WTC11 (cell line): ENCODE data around the gene TRPV6. TPM values are rescaled to one million over a fixed set of nuclear protein-coding genes. Genes with fewer than 3 reads are reported as not detected.
A peak's percentile ranks its signal among the peaks of the same experiment; 100 is the strongest.

Experiments used
- ATAC-seq: fragments of 200-7000 bp; cut with Tn5 transposase; 2 replicates; pipeline ENCODE4 v1.10.0; 2021; ENCODE audit warnings: mild to moderate bottlenecking, moderate library complexity
- CTCF ChIA-PET: fragments of 300-600 bp; sonication (Branson Sonifier 250); formaldehyde crosslinking; loops from one replicate; lab custom pipeline; 2021; ENCODE audit warnings: antibody characterized with exemption; lab: Charles Lee
- POLR2A ChIA-PET: fragments of 350-600 bp; sonication (Branson Sonifier 250); formaldehyde crosslinking; loops from one replicate; lab custom pipeline; 2021; ENCODE audit warnings: antibody characterized with exemption; lab: Charles Lee
- DNase-seq: peaks from one replicate; pipeline ENCODE4 v3.0.0; 2021; ENCODE audit warnings: low spot score
- H3K27ac Mint-ChIP-seq: 2 replicates; pipeline ENCODE4 v1.8.0; 2021; ENCODE audit warnings: mixed read lengths
- H3K27me3 Mint-ChIP-seq: 2 replicates; pipeline ENCODE4 v1.8.0; 2021; ENCODE audit warnings: low read depth, mild to moderate bottlenecking, moderate library complexity, mixed read lengths
- H3K36me3 Mint-ChIP-seq: 2 replicates; pipeline ENCODE4 v1.8.0; 2021; ENCODE audit warnings: mixed read lengths
- H3K4me1 Mint-ChIP-seq: 2 replicates; pipeline ENCODE4 v1.8.0; 2022; ENCODE audit warnings: mixed read lengths
- H3K4me3 Mint-ChIP-seq: 2 replicates; pipeline ENCODE4 v1.8.0; 2021; ENCODE audit warnings: mild to moderate bottlenecking, moderate library complexity, mixed read lengths
- H3K9me3 Mint-ChIP-seq: 2 replicates; pipeline ENCODE4 v1.8.0; 2021; ENCODE audit warnings: mixed read lengths
- ATF3 ChIP-seq: sonication (generic); formaldehyde crosslinking; conservative IDR thresholded peaks from 2 replicates; pipeline ENCODE4 v1.8.1; 2022; ENCODE audit warnings: mild to moderate bottlenecking, missing genetic modification reagents
- CBFB ChIP-seq: sonication (generic); formaldehyde crosslinking; IDR thresholded peaks from 2 replicates; pipeline ENCODE4 v1.8.1; 2022; ENCODE audit warnings: mild to moderate bottlenecking, low read depth, missing genetic modification reagents
- CREB1 ChIP-seq: sonication (generic); formaldehyde crosslinking; IDR thresholded peaks from 2 replicates; pipeline ENCODE4 v1.8.0; 2023; ENCODE audit warnings: mild to moderate bottlenecking, missing genetic modification reagents
- CTCF ChIP-seq: fragments of 200-600 bp; IDR thresholded peaks from 2 replicates; pipeline ENCODE4 v1.8.0; 2022; ENCODE audit warnings: antibody characterized with exemption
- ETV6 ChIP-seq: sonication (generic); formaldehyde crosslinking; IDR thresholded peaks from 2 replicates; pipeline ENCODE4 v1.8.1; 2022; ENCODE audit warnings: mild to moderate bottlenecking, missing genetic modification reagents
- FOXJ3 ChIP-seq: sonication (generic); formaldehyde crosslinking; IDR thresholded peaks from 2 replicates; pipeline ENCODE4 v1.9.0; 2021; ENCODE audit warnings: missing genetic modification reagents, mild to moderate bottlenecking, borderline replicate concordance
- GTF2I ChIP-seq: fragments of 250-450 bp; sonication (Bioruptor Pico); conservative IDR thresholded peaks from 2 replicates; pipeline ENCODE4 v1.4.0; 2021; ENCODE audit warnings: mild to moderate bottlenecking
- KAT7 ChIP-seq: sonication (generic); formaldehyde crosslinking; IDR thresholded peaks from 2 replicates; pipeline ENCODE4 v1.8.1; 2023; ENCODE audit warnings: missing genetic modification reagents, mild to moderate bottlenecking, borderline replicate concordance
- MAX ChIP-seq: sonication (generic); formaldehyde crosslinking; IDR thresholded peaks from 2 replicates; pipeline ENCODE4 v1.8.0; 2022; ENCODE audit warnings: mild to moderate bottlenecking, missing genetic modification reagents
- TEAD1 ChIP-seq: sonication (generic); formaldehyde crosslinking; IDR thresholded peaks from 2 replicates; pipeline ENCODE4 v1.8.0; 2022; ENCODE audit warnings: mild to moderate bottlenecking, missing genetic modification reagents
- ZNF219 ChIP-seq: sonication (generic); formaldehyde crosslinking; IDR thresholded peaks from 2 replicates; pipeline ENCODE4 v1.8.0; 2023; ENCODE audit warnings: missing genetic modification reagents, mild to moderate bottlenecking, borderline replicate concordance
- ZNF263 ChIP-seq: sonication (generic); formaldehyde crosslinking; IDR thresholded peaks from 2 replicates; pipeline ENCODE4 v1.8.1; 2022; ENCODE audit warnings: low read depth, mild to moderate bottlenecking, moderate library complexity, missing genetic modification reagents
- ZNF281 ChIP-seq: sonication (generic); formaldehyde crosslinking; IDR thresholded peaks from 2 replicates; pipeline ENCODE4 v1.8.0; 2023; ENCODE audit warnings: mild to moderate bottlenecking, missing genetic modification reagents
- ZNF512 ChIP-seq: sonication (generic); formaldehyde crosslinking; IDR thresholded peaks from 2 replicates; pipeline ENCODE4 v1.8.1; 2022; ENCODE audit warnings: missing genetic modification reagents, borderline replicate concordance
- ZNF532 ChIP-seq: fragments of 250-450 bp; sonication (Bioruptor Pico); IDR thresholded peaks from 2 replicates; pipeline ENCODE4 v1.9.0; 2021; ENCODE audit warnings: mild to moderate bottlenecking, borderline replicate concordance
- total RNA-seq: library from RNA; stranded (reverse); gene quantifications from 3 replicates; pipeline ENCODE4 v1.2.3, GENCODE V29; 2021

TRPV6 gene
- total RNA-seq, 1 experiment from 2014 or later: 0.63 TPM

GRCh38 chr7:142873871-142874270 lies 11.7 kb downstream of the TRPV6 start:
- TF ChIP-seq FOXJ3 (CRISPR knock-in tag) (no peak), ZNF281 (no peak), CREB1 (CRISPR knock-in tag) (no peak), MAX (CRISPR knock-in tag) (no peak), ATF3 (CRISPR knock-in tag) (no peak), ETV6 (CRISPR knock-in tag) (no peak), ZNF263 (CRISPR knock-in tag) (no peak), CTCF (no peak), CBFB (CRISPR knock-in tag) (no peak), KAT7 (CRISPR knock-in tag) (no peak)
- Mint-ChIP-seq H3K27ac (no peak overlapping the region), H3K36me3 (no peaks in the 10 kb centered on the region; the same call in 1 of the 2 replicates), H3K4me1 (no peaks in the 10 kb centered on the region), H3K27me3 (no peaks in the 10 kb centered on the region), H3K9me3 (peaks cover 7% of the 10 kb centered on the region), H3K4me3 (no peak overlapping the region)
- ChIA-PET CTCF (interaction anchor here (0.7 to 4.4 kb wide), 25 partner anchors 7 to 435 kb away, joined by 3 to 36 read pairs (median 6); partner anchors contain the start of genes EPHB6 and TRPV6), POLR2A (no interaction called here)
- no peak for DNase-seq
- no peak for ATAC-seq

- ATAC-seq: peak; percentile 88
- Mint-ChIP-seq H3K4me1 (no peaks in the 10 kb centered on the region), H3K36me3 (no peaks in the 10 kb centered on the region; the same call in 1 of the 2 replicates), H3K9me3 (peaks cover 7% of the 10 kb centered on the region), H3K4me3 (no peak overlapping the region), H3K27me3 (no peaks in the 10 kb centered on the region), H3K27ac (no peak overlapping the region)
- DNase-seq: peak; percentile 69
- TF ChIP-seq ZNF512 (CRISPR knock-in tag): no peak
- TF ChIP-seq ZNF219 (CRISPR knock-in tag): no peak
- peak; percentile 90 for TF ChIP-seq CTCF
- no peak for TF ChIP-seq TEAD1 (CRISPR knock-in tag)
- no peak for TF ChIP-seq GTF2I (CRISPR knock-in tag)
- 0 out of 2 replicates have a peak, but pooled peaks have one; percentile 52 for TF ChIP-seq ZNF532 (CRISPR knock-in tag)
- CTCF ChIA-PET: interaction anchor here (0.5 to 4.4 kb wide), 40 partner anchors 8 to 435 kb away, joined by 3 to 36 read pairs (median 5); partner anchors contain the start of genes EPHB6, LLCFC1, TRPV5 and TRPV6
- POLR2A ChIA-PET: no interaction called here
Observed at GRCh38 chr7:142873281-142873784, 12.2 kb downstream of the TRPV6 start.
